SK-N-MC (cell line): Measurements from ENCODE around the gene CLEC16A.
"Not testable (repeated sequence)": the region's sequence is repeated elsewhere in the genome, so short reads cannot be mapped to it uniquely, and the experiment has no call there.

Experiments used
- EZH2 ChIP-seq: fragments of 200-600 bp; sonication (generic); IDR thresholded peaks from one replicate; pipeline ENCODE4 v1.6.1; 2017; ENCODE audit warnings: antibody characterized with exemption
- POLR2AphosphoS5 ChIP-seq: IDR thresholded peaks from 2 replicates; pipeline ENCODE4 v1.6.1; 2012; ENCODE audit warnings: mild to moderate bottlenecking, low read depth, low read length, borderline replicate concordance

- TF ChIP-seq EZH2, POLR2AphosphoS5: not testable (repeated sequence)
Observed at GRCh38 chr16:11103301-11103700, 158.9 kb downstream of the CLEC16A start.
